Fibroblast of mammary gland (primary cell): ENCODE data around the gene NANOS3.

ENCODE experiments used
- DNase-seq: peaks from one replicate; pipeline ENCODE4 v3.0.0-alpha.2; 2010; ENCODE audit warnings: low read depth
- H3K4me3 ChIP-seq: 2 replicates; pipeline ENCODE4 v1.5.1; 2011; ENCODE audit warnings: low read depth, mild to moderate bottlenecking, low read length, moderate library complexity; ENCODE audit not compliant: control insufficient read depth
- TF ChIP-seq, protein P1 (sequence below): conservative IDR thresholded peaks from 2 replicates; pipeline ENCODE4 v1.5.1; 2011; ENCODE audit warnings: low read depth, low read length, inconsistent platforms; ENCODE audit not compliant: control insufficient read depth, insufficient read depth

The NANOS3 gene

DNA sequence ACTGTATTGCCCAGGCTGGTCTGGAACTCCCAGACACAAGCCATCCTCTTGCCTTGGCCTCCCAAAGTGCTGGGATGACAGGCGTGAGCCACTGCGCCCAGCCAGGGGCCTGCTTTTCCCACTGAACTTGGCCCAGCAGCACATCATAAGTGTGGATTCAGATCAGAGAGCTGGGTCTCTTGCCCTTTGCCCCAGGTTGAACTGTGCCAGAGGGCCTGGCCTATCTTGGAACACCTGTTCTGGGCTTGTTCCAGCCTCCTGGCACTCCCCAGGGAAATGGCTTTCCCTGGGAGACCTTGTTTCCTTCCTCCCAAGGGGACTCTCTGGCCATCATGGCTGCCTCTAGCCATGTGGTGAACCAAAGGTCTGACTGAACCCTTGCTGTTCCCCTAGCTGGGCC, 32.5 kb downstream of the NANOS3 start:
- DNase-seq: no peak
- TF ChIP-seq, protein P1, sequence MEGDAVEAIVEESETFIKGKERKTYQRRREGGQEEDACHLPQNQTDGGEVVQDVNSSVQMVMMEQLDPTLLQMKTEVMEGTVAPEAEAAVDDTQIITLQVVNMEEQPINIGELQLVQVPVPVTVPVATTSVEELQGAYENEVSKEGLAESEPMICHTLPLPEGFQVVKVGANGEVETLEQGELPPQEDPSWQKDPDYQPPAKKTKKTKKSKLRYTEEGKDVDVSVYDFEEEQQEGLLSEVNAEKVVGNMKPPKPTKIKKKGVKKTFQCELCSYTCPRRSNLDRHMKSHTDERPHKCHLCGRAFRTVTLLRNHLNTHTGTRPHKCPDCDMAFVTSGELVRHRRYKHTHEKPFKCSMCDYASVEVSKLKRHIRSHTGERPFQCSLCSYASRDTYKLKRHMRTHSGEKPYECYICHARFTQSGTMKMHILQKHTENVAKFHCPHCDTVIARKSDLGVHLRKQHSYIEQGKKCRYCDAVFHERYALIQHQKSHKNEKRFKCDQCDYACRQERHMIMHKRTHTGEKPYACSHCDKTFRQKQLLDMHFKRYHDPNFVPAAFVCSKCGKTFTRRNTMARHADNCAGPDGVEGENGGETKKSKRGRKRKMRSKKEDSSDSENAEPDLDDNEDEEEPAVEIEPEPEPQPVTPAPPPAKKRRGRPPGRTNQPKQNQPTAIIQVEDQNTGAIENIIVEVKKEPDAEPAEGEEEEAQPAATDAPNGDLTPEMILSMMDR: no peak
- no peak overlapping the region for H3K4me3 ChIP-seq

DNA sequence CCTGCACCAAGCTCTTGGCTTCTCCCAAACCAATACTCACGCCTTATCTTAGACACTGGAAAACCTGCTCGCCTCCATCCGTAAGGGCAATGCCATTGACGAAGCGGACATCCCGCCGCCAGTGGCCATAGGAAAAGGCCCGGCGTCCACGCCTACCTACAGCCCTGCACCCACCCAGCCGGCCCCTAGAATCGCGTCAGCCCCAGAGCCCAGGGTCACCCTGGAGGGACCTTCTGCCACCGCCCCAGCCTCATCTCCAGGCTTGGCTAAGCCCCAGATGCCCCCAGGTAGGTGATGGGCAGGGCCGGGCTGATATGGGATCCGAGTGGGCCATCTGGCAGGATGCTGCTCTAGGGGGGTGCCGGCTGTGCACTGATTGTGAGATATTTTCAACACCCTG, 36.4 kb downstream of the NANOS3 start:
- no peak overlapping the region for H3K4me3 ChIP-seq
- TF ChIP-seq, protein P1: no peak
- DNase-seq: no peak

DNA sequence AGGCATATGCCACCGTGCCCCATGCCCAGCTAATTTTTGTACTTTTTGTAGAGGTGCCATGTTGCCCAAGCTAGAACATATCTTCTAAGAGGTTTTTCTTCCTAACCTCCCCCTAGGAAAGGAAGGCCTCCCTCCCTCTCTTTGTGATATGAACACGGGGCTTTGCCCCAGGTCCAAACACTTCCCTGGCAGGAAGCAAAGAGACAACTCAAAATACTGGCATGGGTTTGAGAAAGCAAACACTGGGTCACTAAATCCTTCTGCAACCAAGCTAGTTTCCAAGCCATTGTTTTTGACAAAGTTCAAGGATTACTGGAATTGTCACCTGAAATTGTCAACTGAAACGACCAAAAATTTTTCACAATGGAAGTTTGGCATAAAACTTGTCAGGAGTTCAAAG, 37.8 kb downstream of the NANOS3 start:
- no peak for DNase-seq
- TF ChIP-seq, protein P1: no peak
- H3K4me3 ChIP-seq: no peak overlapping the region

DNA sequence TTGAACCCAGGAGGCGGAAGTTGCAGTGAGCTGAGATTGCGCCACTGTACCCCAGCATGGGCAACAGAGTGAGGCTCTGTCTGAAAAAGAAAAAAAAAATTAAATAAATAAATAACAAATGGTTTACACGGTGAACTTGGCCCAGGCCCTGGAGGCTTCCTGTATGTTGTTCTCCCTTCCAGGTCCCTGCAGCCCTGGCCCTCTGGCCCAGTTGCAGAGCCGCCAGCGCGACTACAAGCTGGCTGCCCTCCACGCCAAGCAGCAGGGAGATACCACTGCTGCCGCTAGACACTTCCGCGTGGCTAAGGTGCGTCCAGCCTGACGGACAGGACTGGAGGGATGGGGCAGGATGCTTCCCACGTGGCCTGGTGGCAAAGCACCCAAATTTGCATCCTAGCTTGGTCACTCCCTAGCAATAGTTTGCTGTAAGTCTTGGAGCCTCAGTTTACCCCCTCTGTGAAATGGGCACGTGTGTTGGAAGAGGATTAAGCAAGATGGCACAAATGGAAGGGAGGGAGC, 41.0 kb downstream of the NANOS3 start:
- TF ChIP-seq, protein P1: no peak
- no peak for DNase-seq
- no peak overlapping the region for H3K4me3 ChIP-seq

DNA sequence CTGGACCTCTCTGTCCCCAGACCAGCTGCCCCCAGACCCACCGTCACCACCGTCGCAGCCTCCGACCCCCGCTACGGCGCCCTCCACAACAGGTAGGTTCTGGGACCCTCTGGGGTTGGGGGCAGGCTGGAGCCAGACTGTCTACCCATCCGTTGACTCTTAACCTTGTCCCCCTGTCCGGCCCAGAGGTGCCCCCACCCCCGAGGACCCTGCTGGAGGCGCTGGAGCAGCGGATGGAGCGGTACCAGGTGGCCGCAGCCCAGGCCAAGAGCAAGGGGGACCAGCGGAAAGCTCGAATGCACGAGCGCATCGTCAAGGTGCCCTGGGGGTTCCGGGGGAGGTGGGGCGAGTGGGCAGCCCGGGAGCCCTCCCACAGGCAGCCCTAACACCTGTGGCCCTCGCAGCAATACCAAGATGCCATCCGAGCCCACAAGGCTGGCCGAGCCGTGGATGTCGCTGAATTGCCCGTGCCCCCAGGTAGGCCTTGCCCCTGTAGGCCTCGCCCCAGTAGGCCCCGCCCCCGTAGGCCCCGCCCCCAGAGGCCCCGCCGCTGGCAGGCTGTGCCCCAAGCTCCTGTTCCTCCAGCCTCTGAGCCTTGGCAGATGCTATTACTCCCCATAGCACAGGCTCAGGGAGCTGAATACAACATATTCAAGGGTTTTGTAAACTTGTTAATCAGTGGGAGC, 41.9 kb downstream of the NANOS3 start:
- TF ChIP-seq, protein P1: no peak
- no peak for DNase-seq
- H3K4me3 ChIP-seq: no peak overlapping the region

DNA sequence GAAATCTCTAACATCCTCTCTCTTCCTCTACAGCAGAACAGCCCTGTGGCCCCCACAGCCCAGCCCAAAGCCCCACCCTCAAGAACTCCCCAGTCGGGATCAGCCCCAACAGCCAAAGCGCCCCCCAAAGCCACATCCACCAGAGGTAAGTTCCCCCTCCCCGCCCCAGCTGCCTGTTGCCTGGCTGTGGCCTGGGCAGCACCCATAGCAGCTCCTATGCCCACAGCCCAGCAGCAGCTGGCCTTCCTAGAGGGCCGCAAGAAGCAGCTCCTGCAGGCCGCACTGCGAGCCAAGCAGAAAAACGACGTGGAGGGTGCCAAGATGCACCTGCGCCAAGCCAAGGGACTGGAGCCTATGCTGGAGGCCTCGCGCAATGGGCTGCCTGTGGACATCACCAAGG, 43.6 kb downstream of the NANOS3 start:
- no peak overlapping the region for H3K4me3 ChIP-seq
- no peak for DNase-seq
- TF ChIP-seq, protein P1: no peak
